ENCODE measurements around the gene NUMB.

The NUMB gene

DNA sequence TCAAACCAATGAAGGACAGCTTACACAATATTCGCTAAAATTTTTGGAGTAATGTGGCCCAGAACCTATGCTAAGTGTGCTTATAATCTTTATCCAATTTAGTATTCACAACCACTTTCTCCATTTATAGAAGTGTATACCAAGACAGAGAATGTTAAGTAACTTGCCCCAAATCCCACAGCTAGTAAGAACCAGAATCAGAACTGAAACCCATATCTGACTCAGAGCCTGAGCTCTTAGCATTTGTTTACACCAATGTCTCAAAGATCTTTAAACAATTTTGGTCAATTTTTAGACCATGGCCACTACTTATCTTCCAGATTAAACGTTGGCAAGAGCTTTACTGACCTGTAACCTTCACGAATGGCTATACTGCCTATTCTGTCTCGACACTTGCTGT is 168.1 kb downstream of the NUMB start:
- no peak for DNase-seq

DNA sequence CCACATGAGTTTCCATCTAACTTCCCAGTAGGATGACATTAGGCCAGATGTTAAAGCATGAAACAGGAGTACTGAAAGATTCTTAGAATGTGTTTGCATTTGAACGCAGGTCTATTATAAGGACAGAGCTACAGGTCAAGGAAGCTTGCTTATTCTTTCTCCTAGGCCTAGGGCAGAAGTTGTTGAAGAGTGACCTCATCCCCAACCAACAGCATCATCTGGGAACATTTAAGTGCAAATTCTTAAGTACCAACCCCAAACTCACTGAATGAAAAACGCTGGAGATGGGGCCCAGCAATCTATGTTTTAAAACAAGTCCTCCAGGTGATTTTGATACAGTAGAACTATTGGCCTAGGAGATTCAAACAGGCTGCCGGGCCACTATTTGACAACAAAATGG is 168.6 kb downstream of the NUMB start:
- no peak for DNase-seq

DNA sequence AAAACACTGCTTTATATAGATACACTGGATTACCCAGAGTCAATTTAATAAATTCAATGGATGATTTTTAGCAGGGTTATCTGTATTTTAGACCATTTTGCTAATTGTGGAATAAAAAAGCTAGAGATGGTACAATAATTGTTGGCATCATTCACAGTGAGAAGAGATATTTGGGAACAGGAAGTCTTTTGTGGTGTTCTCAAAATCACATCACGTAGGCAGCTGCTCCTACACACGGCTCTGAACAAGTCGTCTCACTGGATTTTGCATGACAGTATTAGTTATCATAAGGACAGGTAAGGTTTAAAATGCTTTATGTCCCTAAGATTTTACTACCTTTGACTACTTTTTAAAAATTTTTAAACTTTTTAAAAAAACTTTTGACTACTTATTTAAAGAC is 169.0 kb downstream of the NUMB start:
- no peak for DNase-seq

DNA sequence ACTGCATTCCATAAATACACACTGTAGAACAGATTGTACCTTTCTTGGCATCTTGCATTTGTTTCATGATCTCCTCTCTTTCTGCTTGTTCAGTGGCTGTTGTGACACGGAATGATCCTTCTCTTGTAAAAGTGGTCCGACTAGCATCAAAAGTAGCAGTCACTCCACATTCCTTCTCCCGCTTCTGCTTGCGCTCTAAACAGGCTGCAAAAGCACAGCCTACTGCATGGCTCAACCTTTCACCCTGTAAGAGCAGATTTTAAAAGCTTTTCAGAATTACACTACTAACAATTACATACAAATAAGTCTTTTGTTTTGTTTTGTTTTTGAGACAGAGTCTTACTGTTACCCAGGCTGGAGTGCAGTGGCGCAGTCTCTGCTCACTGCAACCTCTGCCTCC is 171.3 kb downstream of the NUMB start:
- no peak for DNase-seq

DNA sequence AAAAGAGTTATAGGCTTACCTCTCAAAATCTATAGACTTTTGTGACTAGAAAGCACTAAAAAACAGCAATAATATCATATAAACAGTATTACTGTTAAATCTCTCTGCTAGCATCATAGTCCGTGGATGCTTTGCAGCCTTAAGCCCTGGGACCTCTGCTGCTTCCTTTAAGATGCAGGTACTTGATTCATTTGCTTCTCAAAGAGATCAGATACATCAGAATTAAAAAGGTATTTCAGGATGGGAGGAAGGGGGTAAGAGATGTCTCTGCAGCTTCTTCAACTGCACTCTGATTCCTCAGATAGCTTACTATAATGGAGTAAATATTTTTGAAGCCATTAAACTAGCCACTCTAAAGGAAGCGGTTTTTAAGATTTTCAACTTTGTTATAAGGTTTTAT is 171.7 kb downstream of the NUMB start:
- no peak for DNase-seq

DNA sequence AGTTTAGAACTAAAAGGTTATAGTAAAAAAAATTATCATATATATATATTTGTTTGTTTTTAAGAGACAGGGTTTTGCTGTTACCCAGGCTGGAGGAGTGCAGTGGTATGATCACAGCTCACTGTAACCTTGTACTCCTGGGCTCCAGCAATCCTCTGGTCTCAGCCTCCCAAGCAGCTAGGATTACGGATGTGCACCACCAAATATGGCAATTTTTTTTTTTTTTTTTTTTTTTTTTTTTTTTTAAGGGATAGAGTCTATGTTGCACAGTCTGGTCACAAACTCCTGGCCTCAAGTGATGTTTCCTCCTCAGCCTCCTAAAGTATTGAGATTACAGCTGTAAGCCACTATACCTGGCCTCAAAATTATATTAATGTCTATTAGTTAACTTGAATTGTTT is 172.4 kb downstream of the NUMB start:
- no peak for DNase-seq

DNA sequence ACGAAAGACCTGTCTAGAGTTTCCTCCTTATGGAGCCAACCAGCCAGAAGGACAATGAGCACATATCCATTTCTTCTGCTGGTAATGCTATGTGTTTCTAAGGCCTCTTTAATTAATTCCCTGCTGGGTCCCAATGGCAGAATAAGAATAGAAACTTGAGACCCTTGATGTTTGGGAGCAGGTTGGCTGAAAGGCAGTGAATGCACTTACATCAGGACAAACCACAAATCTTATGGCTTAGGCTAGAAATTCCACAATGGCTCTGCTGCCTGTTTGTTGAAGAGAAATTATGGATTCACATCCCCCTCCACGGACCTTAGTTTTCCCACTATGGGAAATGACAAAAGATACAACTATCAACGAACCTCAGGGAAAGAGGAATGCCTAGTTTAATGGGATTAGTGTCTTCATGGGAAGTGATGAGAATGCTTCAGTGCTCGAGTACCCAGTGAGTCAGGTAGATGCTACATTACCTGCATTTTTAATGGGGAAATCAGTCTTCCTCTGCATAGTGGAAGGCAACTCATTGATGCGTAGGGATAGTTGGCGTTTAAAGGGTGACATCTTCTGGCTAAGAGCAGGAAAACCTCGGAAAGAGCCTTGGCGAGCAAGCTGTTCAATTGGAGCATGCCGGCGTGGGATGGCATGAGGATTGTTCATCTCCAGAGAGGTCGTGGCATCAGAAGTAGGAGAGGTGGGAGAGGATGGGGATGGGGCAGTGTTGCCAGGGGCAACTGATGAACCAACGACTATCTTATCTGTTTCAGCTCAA is 174.6 kb downstream of the NUMB start:
- DNase-seq = peak in 17 of 51 donors; percentile 4 to 70 (median 25)

DNA sequence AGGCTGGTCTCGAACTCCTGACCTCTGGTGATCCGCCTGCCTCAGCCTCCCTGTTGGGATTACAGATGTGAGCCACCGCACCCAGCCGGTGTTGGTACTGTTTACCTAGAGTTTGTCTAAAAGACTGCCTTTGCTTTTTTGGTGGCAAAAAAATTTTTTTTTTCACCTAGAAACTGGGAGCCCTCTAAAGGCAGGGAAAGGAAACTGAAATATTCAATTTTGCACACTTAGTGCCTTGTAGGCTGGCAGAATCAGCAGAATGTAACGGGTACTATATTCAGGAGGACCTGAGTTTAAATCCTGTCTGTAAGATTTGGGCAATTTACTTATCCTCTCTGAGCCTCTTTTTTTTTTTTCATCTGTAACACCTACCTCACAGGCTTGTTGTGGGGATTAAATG is 177.4 kb downstream of the NUMB start:
- no peak for DNase-seq

DNA sequence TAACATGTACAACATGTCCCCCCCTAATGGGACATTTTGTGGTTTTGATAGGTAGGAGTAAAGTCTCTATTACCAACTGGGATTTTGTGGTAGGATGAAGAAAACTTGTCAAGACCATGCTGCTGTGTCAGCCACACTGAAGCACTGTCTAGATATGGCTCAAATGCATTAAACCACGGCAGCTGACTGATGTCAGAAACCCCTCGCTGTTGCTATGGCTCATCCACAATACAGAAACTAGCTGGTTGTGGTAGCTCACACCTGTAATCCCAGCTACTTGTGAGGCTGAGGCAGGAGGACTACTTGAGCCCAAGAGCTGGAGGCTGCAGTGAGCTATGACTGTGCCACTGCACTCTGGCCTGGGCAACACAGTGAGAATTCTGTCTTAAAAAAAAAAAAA is 181.0 kb downstream of the NUMB start:
- no peak for DNase-seq

DNA sequence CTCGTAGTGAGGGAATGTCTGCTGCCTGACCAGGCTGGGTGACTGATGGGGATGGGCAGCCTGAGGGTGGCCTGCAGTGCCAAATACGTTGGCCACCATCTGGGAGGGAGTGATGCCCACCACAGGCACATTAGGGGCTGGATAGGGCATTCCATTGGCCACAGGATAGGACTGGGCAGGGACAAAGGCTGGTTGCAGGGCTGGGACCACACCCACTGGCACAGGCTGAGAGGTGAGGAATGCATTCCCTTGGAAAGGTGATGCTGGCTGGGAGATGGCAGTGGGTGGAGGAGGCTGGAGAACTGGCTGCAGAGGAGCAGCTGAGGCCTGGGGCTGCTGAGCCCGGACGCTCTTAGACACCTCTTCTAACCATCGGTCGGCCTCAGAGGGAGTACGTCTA is 181.5 kb downstream of the NUMB start:
- DNase-seq = no peak

DNA sequence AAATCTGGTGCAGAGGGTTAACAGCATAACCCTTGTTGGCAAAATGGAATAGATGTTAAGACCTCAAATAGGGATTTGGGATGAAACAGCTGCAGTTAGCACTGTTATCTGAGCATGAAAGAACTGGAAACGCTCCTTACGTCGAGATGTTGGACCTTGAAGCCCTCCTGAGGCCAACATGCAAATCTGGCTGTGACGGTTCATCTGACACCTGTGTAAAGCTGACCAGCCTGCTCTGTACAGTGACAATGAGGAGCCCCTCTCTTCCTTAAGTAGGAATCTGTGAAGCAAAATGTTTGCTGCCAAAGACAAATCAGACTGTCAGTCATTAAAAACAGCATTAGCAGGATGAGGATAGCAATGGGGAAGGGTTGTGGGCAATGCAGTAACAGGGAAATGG is 184.5 kb downstream of the NUMB start:
- DNase-seq = no peak

DNA sequence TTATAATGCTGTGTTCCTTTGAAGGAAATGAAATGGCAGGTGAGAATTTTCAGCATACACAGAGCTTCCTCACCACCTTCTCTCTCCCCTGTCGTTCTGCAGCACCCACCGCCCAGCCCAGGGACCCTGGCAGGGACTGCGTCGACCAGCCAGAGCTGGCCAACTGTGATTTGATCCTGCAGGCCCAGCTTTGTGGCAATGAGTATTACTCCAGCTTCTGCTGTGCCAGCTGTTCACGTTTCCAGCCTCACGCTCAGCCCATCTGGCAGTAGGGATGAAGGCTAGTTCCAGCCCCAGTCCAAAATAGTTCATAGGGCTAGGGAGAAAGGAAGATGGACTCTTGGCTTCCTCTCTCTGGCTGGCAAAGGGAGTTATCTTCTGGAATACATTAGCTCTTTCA is 186.0 kb downstream of the NUMB start:
- DNase-seq = no peak

DNA sequence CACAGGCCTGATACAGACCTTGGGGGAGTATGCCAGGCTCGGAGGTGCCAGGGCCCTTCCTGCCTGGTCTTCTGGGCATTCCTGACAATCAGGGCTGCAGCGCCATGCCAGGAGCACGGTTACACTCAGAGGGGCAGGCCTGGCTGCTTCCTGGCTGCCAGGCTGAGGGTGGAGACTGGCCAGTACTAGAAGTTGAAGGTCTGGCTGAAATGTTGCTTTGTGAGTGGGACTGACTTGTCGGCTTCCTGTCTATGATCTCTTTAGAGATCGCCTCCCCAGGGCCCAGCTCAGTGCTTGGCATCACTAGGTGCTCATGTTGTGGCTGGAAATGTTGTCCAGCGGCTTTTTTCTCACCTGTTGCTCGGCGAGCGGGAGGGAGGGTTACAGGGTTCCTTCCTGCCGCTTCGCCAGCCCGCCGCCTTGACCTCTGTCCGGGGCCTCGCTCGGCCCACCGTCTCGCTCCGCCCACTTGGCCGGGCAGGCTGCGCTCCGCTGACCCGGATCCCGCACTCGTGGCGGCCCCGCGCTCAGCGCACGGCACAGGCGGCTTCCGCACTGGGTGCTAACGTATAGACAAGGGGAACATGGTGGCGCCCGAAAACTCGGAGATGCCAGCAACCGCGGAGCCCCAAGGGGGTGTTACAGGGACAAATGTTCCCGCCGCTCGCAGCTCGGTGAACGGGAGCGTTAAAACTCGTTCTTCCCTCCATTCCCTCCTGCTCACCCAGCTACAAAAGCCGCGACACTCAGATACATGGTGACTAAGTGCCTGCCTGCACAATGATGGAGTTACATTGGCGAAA is 188.4 kb downstream of the NUMB start:
- DNase-seq = peak in 21 of 51 donors; percentile 12 to 44 (median 28)

DNA sequence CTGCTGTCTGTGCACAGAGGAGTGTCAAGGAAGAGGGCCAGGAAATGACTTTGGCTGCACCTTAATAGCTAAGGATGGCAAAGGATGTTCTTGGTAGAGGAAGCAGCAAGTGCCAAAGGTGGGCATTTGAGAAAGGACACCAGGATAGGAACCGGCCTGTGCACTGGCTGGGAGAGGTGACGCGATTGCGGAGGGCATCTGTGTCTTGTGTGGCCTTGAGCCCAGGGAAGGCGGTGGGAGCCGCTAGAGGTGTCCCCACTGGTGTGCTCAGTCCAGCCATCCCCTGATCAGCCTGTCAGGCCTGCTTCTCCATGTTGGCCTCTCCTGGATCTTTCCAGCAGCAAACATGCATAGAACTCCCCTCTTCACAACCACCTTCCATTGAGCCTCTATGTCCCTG is 190.9 kb downstream of the NUMB start:
- no peak for DNase-seq

DNA sequence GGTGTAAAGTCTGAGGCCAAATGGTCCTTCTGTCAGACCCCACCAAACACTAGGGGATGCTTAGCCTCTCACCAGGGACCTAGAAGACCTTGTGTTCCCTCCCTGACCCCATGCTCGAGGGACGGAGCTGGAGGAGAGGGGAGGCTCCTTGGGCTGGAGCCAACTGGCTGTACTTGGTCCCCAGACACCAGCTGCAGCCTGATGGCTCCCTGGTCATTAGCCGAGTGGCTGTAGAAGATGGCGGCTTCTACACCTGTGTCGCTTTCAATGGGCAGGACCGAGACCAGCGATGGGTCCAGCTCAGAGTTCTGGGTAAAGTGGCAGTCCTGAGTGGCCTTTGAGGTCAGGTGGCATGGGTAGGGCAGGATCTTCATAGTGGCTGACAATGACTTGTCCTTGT is 192.0 kb downstream of the NUMB start:
- no peak for DNase-seq

DNA sequence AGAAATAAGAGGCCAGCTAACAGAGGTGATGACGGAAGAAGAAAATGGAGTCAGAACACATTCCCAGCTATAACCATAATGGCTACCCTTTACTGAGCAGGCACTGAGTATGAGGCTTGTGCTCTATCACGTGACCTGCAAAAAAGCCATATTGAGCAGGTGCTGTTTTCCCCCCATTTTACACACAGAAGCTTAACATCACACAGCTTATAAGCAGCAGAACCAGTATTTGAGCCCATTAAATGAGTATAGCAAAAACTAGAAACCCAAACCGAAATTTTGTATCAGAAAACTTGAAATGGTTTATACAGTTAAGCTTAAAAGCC is 192.7 kb downstream of the NUMB start:
- no peak for DNase-seq

DNA sequence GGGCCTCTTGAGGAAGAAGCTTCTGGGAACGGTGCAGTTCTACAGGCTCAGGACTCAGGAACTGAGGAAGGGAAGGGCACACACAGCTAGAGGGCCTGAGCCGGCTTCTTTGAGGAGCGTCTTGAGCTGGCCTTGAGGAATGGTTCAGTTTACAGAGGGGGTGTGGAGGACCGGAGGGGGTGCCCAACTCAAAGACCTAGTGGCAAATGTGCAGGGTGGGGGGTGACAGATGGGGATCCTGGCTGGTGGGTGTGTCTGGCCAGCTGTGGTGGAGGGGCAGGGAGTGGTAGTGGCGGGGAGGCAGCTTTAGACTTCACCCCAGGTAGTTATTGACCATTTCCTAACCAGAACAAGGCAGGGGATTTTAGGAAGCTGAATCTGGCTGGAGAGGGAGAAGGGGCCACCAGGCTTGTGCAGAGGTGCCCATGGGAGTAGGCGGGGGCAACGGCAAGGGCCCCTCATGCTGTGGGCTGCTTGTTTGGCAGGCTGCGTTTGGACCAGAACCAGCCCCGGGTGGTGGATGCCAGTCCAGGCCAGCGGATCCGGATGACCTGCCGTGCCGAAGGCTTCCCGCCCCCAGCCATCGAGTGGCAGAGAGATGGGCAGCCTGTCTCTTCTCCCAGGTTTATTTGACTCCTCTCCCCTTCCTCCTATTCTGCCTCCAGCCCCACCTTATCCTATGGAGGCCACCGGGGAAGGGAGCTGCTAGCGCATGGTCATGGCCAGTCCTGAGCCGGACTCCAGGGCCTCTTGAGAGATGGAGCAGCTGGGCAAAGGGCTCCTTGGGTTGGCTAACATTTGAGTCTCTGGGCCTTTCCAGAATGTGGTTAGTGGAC is 193.2 kb downstream of the NUMB start:
- no peak for DNase-seq

DNA sequence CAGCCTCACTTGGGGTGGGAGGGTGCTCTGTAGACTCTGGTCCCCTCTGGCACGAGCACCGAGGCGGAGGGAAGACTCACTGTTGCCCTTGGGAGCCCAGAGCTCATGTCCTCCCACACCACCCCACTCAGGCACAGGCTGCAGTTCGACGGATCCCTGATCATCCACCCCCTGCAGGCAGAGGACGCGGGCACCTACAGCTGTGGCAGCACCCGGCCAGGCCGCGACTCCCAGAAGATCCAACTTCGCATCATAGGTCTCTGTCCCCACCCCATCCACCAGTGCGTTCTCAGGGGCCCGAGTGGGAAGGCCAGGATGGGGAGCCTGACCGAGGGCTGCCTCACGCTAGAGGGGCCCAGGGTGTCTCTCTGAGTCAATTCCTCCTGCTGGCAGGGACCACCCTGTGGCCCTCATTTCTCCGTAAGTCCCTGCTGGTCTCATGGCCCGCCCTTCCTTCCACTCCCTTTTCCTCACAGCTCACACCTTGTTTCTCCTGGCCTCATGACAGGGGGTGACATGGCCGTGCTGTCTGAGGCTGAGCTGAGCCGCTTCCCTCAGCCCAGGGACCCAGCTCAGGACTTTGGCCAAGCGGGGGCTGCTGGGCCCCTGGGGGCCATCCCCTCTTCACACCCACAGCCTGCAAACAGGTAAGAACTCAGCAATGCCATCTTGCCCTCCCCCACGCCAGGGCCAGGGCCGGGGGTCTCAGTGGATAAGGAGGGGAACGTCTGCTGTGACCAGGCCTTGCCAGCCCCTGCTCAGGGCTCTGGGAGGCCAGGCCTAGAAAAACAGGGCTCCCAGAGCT is 194.1 kb downstream of the NUMB start:
- no peak for DNase-seq

DNA sequence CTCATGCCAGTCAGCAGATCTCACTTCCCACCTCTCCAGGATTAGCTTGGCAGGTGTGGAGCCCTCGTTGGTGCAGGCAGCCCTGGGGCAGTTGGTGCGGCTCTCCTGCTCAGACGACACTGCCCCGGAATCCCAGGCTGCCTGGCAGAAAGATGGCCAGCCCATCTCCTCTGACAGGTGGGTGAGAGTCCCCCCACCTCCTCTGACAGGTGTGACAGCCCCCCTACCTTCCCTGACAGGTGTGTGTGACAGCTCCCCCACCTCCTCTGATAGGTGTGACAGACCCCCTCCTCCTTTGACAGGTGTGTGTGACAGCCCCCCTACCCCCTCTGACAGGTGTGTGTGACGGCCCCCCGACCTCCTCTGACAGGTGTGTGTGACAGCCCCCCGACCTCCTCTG is 194.7 kb downstream of the NUMB start:
- no peak for DNase-seq

DNA sequence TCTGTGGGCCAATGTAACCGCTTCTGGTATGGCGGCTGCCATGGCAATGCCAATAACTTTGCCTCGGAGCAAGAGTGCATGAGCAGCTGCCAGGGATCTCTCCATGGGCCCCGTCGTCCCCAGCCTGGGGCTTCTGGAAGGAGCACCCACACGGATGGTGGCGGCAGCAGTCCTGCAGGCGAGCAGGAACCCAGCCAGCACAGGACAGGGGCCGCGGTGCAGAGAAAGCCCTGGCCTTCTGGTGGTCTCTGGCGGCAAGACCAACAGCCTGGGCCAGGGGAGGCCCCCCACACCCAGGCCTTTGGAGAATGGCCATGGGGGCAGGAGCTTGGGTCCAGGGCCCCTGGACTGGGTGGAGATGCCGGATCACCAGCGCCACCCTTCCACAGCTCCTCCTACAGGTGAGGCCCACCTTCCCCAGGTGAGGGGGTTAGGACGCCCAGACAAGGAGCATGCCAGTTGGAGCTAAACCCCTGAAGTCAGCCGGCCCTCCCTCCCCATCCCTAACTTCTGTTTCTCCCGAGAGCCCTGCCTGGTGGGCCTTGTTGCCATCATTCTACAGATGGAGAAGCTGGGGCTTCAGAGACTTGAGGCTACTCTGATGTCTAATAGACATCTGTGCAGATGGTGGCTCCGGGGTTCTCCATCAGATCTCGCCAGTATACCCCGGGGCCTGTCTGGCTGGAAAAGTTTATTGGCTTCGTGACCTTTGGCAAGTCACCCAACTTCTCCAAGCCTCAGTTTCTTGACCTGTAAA is 195.7 kb downstream of the NUMB start:
- no peak for DNase-seq

Data from hypothalamus (tissue), 51 donors.